GM23248 (cell line): Measurements from ENCODE around the gene C4B. TPM values are rescaled to one million over a fixed set of nuclear protein-coding genes. Genes with fewer than 3 reads are reported as not detected.
"Not testable (repeated sequence)": the region's sequence is repeated elsewhere in the genome, so short reads cannot be mapped to it uniquely, and the experiment has no call there.

Experiments
- DNase-seq: peaks from one replicate; pipeline ENCODE4 v3.0.0-alpha.2; 2015
- H2AFZ ChIP-seq: fragments of 200-600 bp; sonication (generic); 2 replicates; pipeline ENCODE4 v1.6.1; 2016; ENCODE audit warnings: antibody characterized with exemption
- H3F3A ChIP-seq: fragments of 200-600 bp; sonication (generic); 2 replicates; pipeline ENCODE4 v1.6.1; 2016; ENCODE audit warnings: mild to moderate bottlenecking, antibody characterized with exemption, mixed run types; ENCODE audit not compliant: insufficient read depth
- H3K27ac ChIP-seq: fragments of 200-600 bp; sonication (generic); 2 replicates; pipeline ENCODE4 v1.5.1; 2016; ENCODE audit warnings: mild to moderate bottlenecking
- H3K27me3 ChIP-seq: fragments of 200-600 bp; sonication (generic); replicated peaks from 2 replicates; pipeline ENCODE4 v1.6.1; 2016; ENCODE audit warnings: mild to moderate bottlenecking; ENCODE audit not compliant: insufficient read depth
- H3K36me3 ChIP-seq: fragments of 200-600 bp; sonication (generic); 2 replicates; pipeline ENCODE4 v1.6.1; 2016; ENCODE audit warnings: low read depth, mild to moderate bottlenecking
- H3K4me1 ChIP-seq: fragments of 200-600 bp; sonication (generic); 2 replicates; pipeline ENCODE4 v1.6.1; 2016; ENCODE audit warnings: mild to moderate bottlenecking; ENCODE audit not compliant: insufficient read depth
- H3K4me2 ChIP-seq: fragments of 200-600 bp; sonication (generic); one replicate; pipeline ENCODE4 v1.6.1; 2016; ENCODE audit warnings: mild to moderate bottlenecking; ENCODE audit not compliant: unreplicated experiment
- H3K4me3 ChIP-seq: fragments of 200-600 bp; sonication (generic); 2 replicates; pipeline ENCODE4 v1.5.1; 2016; ENCODE audit warnings: mild to moderate bottlenecking
- H3K79me2 ChIP-seq: fragments of 200-600 bp; sonication (generic); 2 replicates; pipeline ENCODE4 v1.6.1; 2016; ENCODE audit warnings: mild to moderate bottlenecking; ENCODE audit not compliant: insufficient read depth
- H3K9ac ChIP-seq: fragments of 200-600 bp; sonication (generic); 2 replicates; pipeline ENCODE4 v1.6.1; 2016; ENCODE audit warnings: mild to moderate bottlenecking
- H3K9me2 ChIP-seq: fragments of 200-600 bp; sonication (generic); 2 replicates; pipeline ENCODE4 v1.6.1; 2016; ENCODE audit warnings: mixed run types, mild to moderate bottlenecking, moderate library complexity; ENCODE audit not compliant: insufficient read depth
- H3K9me3 ChIP-seq: fragments of 200-600 bp; sonication (generic); one replicate; pipeline ENCODE4 v1.6.1; 2017; ENCODE audit warnings: low read depth
- H4K20me1 ChIP-seq: fragments of 200-600 bp; sonication (generic); 2 replicates; pipeline ENCODE4 v1.6.0; 2016; ENCODE audit not compliant: insufficient read depth
- WGBS, 2 experiments: methylation state at CpG; one replicate each; pipeline ENCODE4 v1.1.6; 2015 to 2017; ENCODE audit warnings: low lambda C conversion rate in 2 of 2, low coverage in 1 of 2; ENCODE audit errors: missing lambda C conversion rate in 2 of 2; 5-methylcytosine and 5-hydroxymethylcytosine counted together
- in situ Hi-C: fragments of 300-500 bp; cut with MboI; formaldehyde crosslinking; loops from 2 replicates; pipeline ENCODE4 v1.15.0; 2020
- polyA plus RNA-seq: library from polyadenylated mRNA; unstranded; fragments of >200 nt; fragmentation: Nextera tagmentation; extraction: Ambion mirVana; gene quantifications from 2 replicates; pipeline ENCODE4 v1.2.1, GENCODE V29; 2016
- total RNA-seq: library from RNA; depleted of rRNA; stranded (reverse); fragments of >200 nt; shearing (Covaris generic); gene quantifications from 2 replicates; pipeline ENCODE4 v1.2.3, GENCODE V29; 2014

The C4B gene
- total and polyA plus RNA-seq, 2 experiments from 2014 or later = 2.6 to 4.5 TPM

DNA sequence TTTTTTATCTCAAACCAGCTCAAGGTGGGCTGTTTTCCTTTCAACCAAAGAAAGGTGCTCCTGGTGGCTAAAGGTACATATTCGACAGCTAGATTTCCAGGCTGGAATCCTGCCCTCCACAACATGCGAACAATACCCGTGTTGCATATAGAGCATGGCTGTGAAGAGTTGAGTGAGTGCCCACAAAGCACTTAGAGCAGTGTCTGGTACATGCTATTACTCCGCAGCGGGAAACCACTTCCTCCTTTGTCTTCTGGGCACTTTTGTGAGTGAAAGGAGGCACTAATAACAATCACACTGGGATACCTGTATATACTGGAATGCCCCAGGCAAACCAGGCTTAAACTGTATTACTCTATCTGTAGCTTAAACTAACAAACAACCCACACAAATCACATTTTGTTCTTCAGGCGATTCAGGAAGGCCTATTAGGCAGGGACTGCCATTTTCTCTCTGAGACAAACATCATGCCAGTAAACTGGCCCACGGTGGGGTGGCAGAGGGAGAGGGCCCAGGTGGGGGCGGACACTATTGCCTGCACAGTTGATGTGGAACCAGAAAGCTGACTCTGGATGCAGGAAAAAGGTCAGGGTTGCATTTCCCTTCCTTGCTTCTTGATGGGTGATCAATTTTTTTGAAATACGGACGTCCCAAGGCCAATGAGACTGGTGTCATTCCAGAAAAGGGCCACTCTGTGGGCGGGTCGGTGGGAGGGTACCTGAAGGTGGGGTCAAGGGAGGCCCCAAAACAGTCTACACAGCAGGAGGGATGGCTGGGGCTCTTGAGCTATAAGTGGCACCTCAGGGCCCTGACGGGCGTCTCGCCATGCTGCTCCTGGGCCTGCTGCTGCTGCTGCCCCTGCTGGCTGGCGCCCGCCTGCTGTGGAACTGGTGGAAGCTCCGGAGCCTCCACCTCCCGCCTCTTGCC is 23.3 kb downstream of the C4B start, which contains the start of gene CYP21A2:
TSS of gene CYP21A2 (plus strand) at position 818 of the 927 bp plus-strand sequence. CDS start at position 826, 8 bp downstream.
- H3K4me1 ChIP-seq, H3F3A ChIP-seq, H3K4me2 ChIP-seq, H2AFZ ChIP-seq, in situ Hi-C loops, H3K9me3 ChIP-seq, H4K20me1 ChIP-seq, H3K9ac ChIP-seq, DNase-seq, H3K36me3 ChIP-seq, H3K79me2 ChIP-seq, H3K9me2 ChIP-seq, H3K4me3 ChIP-seq, H3K27me3 ChIP-seq, H3K27ac ChIP-seq: not testable (repeated sequence)
- 59 to 61% methylated on average over 9 to 11 of the region's 19 CpGs for WGBS, 2 experiments

DNA sequence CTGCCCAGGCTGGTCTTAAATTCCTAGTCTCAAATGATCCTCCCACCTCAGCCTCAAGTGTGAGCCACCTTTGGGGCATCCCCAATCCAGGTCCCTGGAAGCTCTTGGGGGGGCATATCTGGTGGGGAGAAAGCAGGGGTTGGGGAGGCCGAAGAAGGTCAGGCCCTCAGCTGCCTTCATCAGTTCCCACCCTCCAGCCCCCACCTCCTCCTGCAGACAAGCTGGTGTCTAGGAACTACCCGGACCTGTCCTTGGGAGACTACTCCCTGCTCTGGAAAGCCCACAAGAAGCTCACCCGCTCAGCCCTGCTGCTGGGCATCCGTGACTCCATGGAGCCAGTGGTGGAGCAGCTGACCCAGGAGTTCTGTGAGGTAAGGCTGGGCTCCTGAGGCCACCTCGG is 24.3 kb downstream of the C4B start:
- H4K20me1 ChIP-seq, DNase-seq, H3F3A ChIP-seq, H3K9me2 ChIP-seq, H3K27ac ChIP-seq, H3K36me3 ChIP-seq, H3K79me2 ChIP-seq, H3K4me2 ChIP-seq, in situ Hi-C loops, H3K27me3 ChIP-seq, H3K4me3 ChIP-seq, H3K9me3 ChIP-seq, H3K9ac ChIP-seq, H2AFZ ChIP-seq, H3K4me1 ChIP-seq: not testable (repeated sequence)
- WGBS, 2 experiments = 80 to 89% methylated on average over 4 of the region's 5 CpGs

DNA sequence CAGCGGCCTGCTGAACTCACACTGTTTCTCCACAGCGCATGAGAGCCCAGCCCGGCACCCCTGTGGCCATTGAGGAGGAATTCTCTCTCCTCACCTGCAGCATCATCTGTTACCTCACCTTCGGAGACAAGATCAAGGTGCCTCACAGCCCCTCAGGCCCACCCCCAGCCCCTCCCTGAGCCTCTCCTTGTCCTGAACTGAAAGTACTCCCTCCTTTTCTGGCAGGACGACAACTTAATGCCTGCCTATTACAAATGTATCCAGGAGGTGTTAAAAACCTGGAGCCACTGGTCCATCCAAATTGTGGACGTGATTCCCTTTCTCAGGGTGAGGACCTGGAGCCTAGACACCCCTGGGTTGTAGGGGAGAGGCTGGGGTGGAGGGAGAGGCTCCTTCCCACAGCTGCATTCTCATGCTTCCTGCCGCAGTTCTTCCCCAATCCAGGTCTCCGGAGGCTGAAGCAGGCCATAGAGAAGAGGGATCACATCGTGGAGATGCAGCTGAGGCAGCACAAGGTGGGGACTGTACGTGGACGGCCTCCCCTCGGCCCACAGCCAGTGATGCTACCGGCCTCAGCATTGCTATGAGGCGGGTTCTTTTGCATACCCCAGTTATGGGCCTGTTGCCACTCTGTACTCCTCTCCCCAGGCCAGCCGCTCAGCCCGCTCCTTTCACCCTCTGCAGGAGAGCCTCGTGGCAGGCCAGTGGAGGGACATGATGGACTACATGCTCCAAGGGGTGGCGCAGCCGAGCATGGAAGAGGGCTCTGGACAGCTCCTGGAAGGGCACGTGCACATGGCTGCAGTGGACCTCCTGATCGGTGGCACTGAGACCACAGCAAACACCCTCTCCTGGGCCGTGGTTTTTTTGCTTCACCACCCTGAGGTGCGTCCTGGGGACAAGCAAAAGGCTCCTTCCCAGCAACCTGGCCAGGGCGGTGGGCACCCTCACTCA is 25.0 kb downstream of the C4B start:
- H3K9me2 ChIP-seq, in situ Hi-C loops, H3K9me3 ChIP-seq, H3K9ac ChIP-seq, H3K36me3 ChIP-seq, H3K4me2 ChIP-seq, H3K4me3 ChIP-seq, H2AFZ ChIP-seq, H3K27me3 ChIP-seq, DNase-seq, H3F3A ChIP-seq, H3K79me2 ChIP-seq, H3K4me1 ChIP-seq, H4K20me1 ChIP-seq, H3K27ac ChIP-seq: not testable (repeated sequence)
- whole genome bisulfite sequencing, 2 experiments = 50 to 59% methylated on average over 21 to 24 of the region's 24 CpGs

DNA sequence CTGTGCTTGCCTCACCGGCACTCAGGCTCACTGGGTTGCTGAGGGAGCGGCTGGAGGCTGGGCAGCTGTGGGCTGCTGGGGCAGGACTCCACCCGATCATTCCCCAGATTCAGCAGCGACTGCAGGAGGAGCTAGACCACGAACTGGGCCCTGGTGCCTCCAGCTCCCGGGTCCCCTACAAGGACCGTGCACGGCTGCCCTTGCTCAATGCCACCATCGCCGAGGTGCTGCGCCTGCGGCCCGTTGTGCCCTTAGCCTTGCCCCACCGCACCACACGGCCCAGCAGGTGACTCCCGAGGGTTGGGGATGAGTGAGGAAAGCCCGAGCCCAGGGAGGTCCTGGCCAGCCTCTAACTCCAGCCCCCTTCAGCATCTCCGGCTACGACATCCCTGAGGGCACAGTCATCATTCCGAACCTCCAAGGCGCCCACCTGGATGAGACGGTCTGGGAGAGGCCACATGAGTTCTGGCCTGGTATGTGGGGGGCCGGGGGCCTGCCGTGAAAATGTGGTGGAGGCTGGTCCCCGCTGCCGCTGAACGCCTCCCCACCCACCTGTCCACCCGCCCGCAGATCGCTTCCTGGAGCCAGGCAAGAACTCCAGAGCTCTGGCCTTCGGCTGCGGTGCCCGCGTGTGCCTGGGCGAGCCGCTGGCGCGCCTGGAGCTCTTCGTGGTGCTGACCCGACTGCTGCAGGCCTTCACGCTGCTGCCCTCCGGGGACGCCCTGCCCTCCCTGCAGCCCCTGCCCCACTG is 25.9 kb downstream of the C4B start:
- H3K27ac ChIP-seq, H3K9me3 ChIP-seq, H2AFZ ChIP-seq, H3K9me2 ChIP-seq, H3K9ac ChIP-seq, H3K27me3 ChIP-seq, H3F3A ChIP-seq, in situ Hi-C loops, DNase-seq, H3K36me3 ChIP-seq, H3K79me2 ChIP-seq, H3K4me1 ChIP-seq, H3K4me3 ChIP-seq, H3K4me2 ChIP-seq, H4K20me1 ChIP-seq: not testable (repeated sequence)
- WGBS, 2 experiments = 76 to 86% methylated on average over 14 to 24 of the region's 43 CpGs

DNA sequence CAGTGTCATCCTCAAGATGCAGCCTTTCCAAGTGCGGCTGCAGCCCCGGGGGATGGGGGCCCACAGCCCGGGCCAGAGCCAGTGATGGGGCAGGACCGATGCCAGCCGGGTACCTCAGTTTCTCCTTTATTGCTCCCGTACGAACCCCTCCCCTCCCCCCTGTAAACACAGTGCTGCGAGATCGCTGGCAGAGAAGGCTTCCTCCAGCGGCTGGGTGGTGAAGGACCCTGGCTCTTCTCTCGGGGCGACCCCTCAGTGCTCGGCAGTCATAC is 26.4 kb downstream of the C4B start:
- in situ Hi-C loops, H3K4me3 ChIP-seq, H3K27ac ChIP-seq, H3K36me3 ChIP-seq, H4K20me1 ChIP-seq, H3K4me2 ChIP-seq, H3K4me1 ChIP-seq, H3K9me3 ChIP-seq, H3F3A ChIP-seq, H3K9ac ChIP-seq, H3K79me2 ChIP-seq, DNase-seq, H3K9me2 ChIP-seq, H2AFZ ChIP-seq, H3K27me3 ChIP-seq: not testable (repeated sequence)
- WGBS, 2 experiments = 63 to 89% methylated on average over 3 to 5 of the region's 13 CpGs

DNA sequence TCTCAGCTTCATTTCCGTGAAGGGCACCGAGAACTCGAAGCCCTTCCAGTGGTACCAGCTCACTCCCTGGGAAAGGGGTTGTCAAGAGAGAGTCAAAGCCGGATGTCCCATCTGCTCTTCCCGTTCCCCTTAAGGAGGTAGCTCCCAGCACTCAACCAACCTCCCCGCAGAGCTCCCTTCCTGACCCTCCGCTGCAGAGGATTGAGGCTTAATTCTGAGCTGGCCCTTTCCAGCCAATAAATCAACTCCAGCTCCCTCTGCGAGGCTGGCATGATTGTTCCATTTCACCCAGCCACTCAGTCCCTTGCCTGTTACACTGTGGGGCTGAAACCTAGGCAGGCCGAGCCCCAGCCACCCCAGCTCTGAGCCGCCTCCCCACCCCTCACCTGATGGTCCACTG is 26.8 kb downstream of the C4B start:
- H3K4me2 ChIP-seq, H3K27me3 ChIP-seq, H3K27ac ChIP-seq, DNase-seq, H3K9me3 ChIP-seq, H2AFZ ChIP-seq, H3K79me2 ChIP-seq, H3F3A ChIP-seq, H3K4me1 ChIP-seq, H3K9ac ChIP-seq, H3K36me3 ChIP-seq, H3K4me3 ChIP-seq, H4K20me1 ChIP-seq, H3K9me2 ChIP-seq, in situ Hi-C loops: not testable (repeated sequence)
- 54 to 66% methylated on average over 7 to 8 of the region's 10 CpGs for WGBS, 2 experiments

DNA sequence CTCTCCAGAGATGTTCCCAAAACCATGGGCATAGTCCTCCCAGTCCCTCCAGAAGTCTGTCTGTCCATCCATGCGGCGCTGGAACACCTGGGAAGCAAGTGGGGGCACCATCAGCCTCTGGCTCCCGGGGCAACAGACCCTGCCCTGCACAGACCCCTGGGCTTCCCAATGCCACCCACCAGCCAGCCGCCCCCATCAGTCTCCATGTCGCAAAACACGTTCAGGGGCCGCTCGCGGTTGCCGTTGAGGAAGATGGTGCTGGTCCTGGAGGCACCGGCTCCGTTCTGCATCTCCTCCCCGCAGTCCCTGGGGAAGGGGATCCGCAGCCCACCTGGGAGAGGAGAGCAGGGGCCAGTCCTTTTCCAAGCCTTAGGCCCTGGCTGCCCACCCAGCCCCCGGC is 27.7 kb downstream of the C4B start:
- H3F3A ChIP-seq, H3K27ac ChIP-seq, H3K9me2 ChIP-seq, H4K20me1 ChIP-seq, H3K4me3 ChIP-seq, H3K27me3 ChIP-seq, H2AFZ ChIP-seq, H3K79me2 ChIP-seq, H3K4me2 ChIP-seq, in situ Hi-C loops, H3K36me3 ChIP-seq, H3K9me3 ChIP-seq, DNase-seq, H3K9ac ChIP-seq: not testable (repeated sequence)
- 92 to 94% methylated on average over 12 to 14 of the region's 15 CpGs for WGBS, 2 experiments
- peaks cover 11% of the 10 kb centered on the region for H3K4me1 ChIP-seq
